HG02852 (cell line): ENCODE measurements around the gene DDX28.
"Not testable (repeated sequence)": the region's sequence is repeated elsewhere in the genome, so short reads cannot be mapped to it uniquely, and the experiment has no call there.

Source experiments
- ATAC-seq: cut with Tn5 transposase; IDR thresholded peaks from one replicate; pipeline ENCODE4 v1.9.1; 2021; ENCODE audit warnings: mild to moderate bottlenecking, moderate library complexity; ENCODE audit not compliant: unreplicated experiment

Gene DDX28

GRCh38 chr16:67998231-67998778 is 24.7 kb downstream of the DDX28 start:
- not testable (repeated sequence) for ATAC-seq

- no peak for ATAC-seq
Measured at GRCh38 chr16:67996666-67997065, 26.4 kb downstream of the DDX28 start.

DNA sequence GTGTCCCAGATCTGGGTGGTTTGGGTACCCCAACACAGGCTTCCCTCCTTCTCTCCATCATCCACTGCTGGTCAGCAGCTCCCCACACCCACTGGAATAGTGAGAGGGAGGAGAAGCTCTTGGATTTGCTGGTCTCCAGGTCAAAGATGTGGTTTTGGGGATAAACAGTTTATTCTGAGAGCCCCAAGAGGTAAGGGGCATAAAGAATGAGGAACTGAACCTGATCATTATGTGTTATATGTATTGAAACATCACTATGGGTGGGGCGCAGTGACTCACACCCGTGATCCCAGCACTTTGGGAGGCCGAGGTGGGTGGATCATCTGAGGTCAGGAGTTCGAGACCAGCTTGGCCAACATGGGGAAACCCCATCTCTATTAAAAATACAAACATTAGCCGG is 27.6 kb downstream of the DDX28 start:
- ATAC-seq, result no peak

DNA sequence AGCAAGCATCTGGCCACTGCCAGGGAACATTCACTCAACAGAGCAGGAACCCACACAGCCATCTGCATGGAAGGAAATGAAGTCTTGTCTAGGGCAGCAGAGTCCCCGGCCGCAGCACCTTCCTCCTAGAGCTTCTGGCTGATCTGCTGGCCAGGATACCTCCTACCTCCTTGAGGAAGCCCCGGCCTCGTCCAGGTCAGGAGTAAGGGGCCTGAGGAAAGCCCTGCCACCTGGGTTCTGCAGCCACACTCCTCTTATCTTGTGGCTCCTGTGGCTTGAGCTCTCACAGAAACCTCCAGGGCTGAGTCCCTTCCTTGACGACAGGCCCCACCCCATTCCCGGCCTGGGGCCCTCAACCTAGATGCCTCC is 29.0 kb downstream of the DDX28 start:
- ATAC-seq, result not testable (repeated sequence)

DNA sequence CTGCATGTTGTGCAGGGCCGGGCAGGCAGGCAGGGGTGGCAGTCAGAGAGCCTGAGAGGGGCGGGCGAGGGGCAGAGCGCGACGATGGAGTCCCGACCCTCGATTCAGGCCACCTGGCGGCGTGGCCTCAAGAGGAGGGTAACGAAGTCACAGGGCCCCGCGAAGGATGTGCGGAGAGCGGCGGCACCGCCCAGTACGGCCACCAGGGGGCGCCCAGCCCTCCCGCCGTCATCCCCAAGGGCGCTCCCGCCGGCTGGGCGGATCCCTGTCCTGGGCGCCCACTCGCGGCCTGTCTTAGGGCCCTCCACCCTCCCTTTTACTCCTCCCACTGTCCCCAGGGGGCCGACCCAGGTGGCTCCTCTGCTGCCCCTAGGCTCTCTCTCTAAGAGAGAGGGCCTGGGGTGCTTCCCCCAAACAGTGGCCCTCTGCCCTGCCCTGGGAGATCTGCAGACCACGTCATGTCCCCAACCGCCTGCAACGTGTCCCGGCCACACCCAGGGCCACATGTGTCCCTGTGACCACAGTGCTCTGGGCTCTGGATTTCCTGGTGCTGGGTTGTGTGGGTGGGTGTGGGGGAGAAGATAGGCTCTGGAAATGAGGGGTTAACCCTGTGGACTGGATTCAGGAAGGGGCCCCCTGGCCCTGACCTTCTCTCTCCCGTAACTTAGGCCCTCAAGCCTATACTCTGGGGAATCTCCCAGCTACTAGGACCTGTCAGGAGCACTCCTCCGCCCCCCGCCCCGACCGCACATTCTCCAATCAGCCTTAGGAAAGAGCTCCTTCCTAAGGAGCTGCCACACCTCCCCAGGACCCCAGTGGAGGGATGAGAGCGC is 29.6 kb downstream of the DDX28 start:
- peak; percentile 72 for ATAC-seq

GRCh38 chr16:67992661-67993206 is 30.3 kb downstream of the DDX28 start:
- peak; percentile 1 for ATAC-seq

DNA sequence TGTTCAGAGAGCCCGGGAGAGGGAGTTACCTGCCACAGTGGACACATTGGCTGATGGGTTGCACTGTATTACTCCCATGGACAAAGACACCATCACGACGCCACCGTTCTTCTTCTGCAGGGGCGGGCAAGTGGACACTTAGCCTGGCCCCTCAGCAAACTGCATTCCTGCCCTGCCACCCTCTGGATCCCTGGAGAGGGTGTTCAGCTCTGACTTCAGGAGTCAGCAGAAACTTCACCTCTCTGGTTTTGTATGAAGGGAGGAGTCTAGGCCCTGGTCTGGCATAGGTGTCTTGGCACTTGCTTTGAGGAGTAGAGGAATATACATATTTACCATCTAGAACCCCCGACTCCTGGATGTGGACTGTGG is 33.0 kb downstream of the DDX28 start:
- ATAC-seq, result no peak

DNA sequence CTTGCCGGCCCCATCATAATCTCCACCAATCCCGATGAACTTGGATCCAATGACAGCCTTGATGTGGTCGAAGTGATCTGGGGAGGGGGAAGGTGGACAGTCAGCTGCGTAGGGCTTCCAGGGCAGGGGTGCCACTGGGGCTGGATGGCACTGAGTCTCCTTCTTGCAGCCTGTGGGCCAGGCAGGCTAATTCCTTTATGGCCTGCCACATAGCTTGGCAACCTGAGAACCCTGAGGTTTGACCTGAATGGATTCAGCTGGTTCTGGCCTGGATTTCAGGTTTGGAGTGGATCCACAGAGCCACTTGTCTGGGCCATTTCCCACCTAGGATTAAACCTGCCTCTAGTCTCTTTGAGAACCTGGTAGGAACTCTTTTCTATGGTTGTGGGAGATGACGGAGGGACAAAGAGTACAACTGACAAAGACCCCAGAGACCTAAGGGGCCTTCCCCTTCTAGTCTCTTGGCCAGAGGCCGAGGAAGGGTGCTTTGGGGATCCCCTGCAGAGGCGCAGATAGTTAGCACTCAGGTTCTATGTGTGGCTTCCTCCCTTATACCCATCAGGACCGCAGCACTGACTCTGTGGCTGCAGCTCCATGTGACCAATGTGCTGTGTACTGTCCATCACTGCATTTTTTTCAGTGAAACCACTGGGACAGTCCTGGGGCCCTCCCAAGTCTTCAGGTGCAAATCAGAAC is 33.6 kb downstream of the DDX28 start:
- ATAC-seq, result no peak

- ATAC-seq, result no peak
Measured at GRCh38 chr16:67988675-67989074, 34.4 kb downstream of the DDX28 start.

DNA sequence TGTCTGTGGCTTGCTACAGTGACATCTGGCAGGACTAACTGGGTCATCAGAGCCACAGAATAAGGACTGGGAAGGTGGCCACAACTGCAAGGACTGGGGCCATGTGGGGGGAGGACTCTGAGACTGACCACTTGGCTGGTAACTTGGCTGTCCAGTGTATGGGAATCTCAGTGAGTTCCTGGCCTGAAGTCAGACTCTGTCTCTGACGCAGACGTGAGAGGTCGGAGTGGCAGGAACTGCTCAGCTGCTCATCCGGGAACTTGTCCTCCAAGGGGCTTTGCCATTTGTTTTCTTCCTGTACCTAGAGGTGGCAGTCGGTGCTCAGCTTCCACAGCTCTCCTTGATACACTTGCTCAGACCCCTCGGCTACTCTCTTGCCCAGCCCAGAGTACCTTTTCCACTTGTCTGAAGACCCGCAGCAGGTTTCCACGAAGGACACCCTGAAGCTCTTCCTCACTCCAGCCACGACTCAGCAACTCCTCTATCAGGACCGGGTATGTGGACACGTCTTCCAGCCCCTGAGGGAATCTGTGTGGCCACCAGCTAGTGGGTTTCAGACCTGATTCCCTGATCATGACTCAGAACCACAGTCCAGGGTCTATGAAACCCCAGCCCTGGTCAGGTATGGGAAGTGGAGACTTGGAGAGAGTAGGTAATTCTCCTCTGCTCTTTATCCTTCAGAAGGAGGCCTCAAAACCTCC is 35.4 kb downstream of the DDX28 start:
- ATAC-seq, result no peak

- no peak for ATAC-seq
Measured at GRCh38 chr16:67986949-67987348, 36.1 kb downstream of the DDX28 start.

- no peak for ATAC-seq
Measured at GRCh38 chr16:67982011-67982696, 40.9 kb downstream of the DDX28 start.

DNA sequence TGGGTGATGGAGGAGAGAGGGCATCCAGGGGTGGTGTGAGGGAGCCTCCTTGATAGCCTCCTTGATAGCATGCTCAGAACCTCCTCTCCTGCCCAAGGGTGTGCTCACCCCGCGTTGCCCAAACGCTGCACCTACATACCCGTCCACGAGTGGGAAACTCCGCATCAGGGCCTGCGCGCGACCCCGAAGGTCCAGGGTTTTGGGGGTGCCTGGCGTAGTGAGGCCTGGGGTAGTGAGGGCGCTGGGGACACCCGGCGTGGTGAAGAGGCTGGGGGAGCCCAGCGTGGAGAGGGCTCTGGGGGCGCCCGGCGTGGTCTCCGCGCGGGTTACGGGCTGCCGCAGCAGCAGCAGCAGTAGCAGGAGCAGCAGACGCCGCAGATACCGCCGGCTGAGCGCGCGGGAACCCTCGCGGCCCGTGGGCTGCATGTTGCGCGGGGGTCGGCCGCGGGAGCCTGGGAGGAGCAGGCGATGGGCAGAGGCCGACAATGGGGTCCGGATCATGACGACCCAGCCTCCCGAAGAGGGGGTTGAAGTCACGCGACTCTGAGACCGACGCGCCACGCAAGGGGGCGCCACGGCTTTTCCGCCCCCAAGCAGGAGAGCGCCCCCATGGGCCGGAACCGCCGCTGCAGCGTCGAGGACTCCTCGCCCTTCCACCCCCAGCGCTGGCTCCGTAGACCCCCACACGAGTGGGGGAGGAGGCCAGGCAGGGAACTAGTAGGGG is 42.9 kb downstream of the DDX28 start, which contains the start of gene DPEP3:
TSS of gene DPEP3 (minus strand) at position 545 of the 724 bp plus-strand sequence. CDS start at position 426, 119 bp downstream.
- no peak for ATAC-seq

DNA sequence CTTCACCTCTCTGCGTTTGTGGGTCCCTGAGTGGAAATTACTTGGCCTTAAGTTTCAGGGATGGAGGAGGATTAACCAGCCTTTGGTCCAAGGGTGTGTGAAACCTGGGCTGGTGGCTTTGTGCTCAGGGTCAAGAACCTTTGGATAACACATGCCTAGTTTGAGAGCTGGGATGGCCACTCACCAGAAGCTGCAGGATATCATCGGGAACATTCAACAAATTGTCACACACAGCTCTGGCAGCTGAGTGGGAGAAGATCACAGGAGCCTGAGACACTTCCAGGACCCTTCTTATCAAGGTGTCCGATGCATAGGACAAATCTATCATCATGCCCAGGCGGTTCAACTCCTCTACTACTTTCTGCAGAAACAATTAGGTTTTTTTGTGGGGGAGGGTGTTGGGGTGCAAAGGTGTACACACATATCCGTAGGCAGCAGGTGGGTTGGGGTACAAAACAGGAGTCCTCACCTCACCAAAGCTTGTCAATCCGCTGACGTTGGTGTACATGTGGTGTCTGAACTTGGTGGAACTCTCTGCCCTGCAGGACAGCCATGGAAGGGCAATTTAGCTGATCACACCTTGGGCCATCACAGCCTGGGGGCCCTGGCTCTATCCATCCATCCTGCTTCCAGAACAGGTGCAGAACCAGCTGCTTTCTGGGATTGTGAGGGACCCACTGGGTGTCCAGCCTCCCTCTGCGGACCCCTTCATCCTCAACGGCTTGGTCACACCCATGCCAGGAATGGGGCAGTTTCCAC is 45.4 kb downstream of the DDX28 start:
- ATAC-seq, result no peak

- ATAC-seq, result no peak
Measured at GRCh38 chr16:67977005-67977404, 46.0 kb downstream of the DDX28 start.

DNA sequence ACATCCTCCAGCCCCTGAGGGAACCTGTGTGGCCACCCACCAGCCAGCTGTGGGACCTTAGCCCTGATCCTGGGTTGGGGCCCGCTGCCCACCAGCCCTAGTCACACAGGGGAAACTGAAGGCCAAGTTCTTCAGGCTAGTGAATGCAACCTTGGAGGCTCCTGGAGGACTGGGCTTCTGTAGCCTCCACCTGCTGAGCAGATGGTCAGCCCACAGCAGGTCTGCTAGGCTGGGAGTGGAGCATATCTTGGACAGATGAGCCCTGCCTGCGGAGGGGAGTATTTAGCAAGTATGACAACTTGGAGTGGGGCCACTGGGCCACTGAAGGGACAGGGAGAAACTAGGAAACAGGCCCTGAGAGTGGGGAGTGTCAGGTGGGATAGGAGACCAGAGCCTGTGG is 46.8 kb downstream of the DDX28 start:
- ATAC-seq, result no peak

DNA sequence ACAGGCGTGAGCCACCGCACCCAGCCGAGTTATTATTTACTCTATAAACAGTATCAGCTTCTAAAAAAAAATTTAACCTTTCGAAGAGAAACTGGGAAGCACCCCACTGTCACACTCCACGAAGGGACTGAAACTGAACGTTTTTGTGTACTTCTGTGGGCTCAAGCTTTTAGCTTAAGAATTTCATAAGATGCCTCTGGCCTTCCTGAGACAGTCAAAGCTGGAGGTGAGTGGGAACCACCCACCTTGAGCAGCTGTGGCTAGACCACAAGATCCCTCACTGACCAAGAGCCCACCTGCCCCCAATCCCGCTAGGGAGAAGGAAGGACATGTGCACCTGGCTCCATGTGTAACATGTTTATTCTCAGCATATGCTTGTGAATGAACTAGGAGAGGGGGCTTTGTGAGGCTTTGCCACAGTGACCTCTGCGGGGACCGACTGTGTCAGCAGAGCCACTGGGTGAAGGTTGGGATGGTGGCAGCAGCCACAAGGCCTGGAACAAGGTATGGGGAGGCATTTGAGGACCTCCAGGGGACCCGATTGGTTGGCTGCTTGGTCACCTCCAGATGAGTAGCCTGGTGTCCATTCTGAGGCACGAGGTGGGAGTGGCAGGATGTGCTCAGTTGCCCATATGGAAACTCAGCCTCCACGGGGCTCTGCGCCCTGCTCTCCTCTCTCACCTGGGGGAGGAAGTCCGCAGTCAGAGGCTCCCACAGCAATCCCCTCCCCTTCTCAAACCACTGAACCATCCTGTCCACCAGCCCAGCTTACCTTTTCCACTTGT is 47.5 kb downstream of the DDX28 start:
- peak; percentile 74 for ATAC-seq

- ATAC-seq, result not testable (repeated sequence)
Measured at GRCh38 chr16:67972285-67972684, 50.7 kb downstream of the DDX28 start.
